Erythroblast (primary cell): Measurements from ENCODE around the gene COMTD1.
A peak's percentile ranks its signal among the peaks of the same experiment; 100 is the strongest.
"Not testable (repeated sequence)": the region's sequence is repeated elsewhere in the genome, so short reads cannot be mapped to it uniquely, and the experiment has no call there.

Experiments used
- DNase-seq, 2 experiments: peaks; one replicate each; lab custom pipeline; 2025; lab: John Stamatoyannopoulos, UW
- GATA1 ChIP-seq: IDR thresholded peaks from 2 replicates; pipeline ENCODE4 v1.6.1; 2011; ENCODE audit warnings: low read depth, mild to moderate bottlenecking, control low read depth, low read length, moderate library complexity
- POLR2A ChIP-seq: IDR thresholded peaks from 2 replicates; pipeline ENCODE4 v1.6.1; 2011; ENCODE audit warnings: mild to moderate bottlenecking, low read length

COMTD1 gene

DNA sequence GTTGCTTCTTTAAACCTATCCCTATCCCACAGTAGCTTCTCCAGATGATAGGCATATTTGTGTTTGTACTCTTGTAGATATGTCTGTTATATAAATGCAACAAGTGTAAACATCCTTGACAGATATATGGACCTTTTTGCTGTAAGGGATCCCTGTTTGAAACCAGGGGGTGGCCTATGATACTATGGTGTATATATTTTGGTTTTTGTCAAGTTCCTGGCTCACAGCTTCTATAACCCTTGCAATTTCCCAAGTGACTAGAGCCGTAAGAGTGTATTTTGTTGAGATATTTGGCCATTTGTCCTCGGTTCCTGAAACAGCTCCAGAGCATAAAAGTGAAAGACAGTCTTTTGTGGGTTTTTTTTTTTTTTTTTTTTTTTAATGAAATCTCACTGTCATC is 9.7 kb downstream of the COMTD1 start:
- no peak for DNase-seq
- TF ChIP-seq POLR2A, result no peak
- no peak for TF ChIP-seq GATA1

DNA sequence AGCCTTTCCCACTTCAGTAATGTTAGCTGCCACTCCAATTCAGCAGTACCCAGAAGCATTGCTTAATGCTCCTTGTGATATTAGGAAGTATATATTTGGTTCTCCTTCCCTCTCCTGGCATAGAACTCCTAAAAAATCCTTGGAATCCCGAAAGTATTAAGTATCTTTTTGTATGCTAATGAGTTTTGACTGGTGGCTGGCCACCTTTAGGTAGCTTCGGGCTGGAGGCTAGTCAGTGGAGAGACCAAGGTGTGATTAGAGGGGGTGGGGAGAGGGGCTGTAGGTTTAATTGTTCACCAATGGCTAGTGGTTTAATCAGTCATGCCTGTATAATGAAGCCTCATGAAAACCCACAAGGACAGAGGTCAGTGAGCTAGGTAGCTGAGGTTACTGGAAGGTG is 12.2 kb downstream of the COMTD1 start:
- DNase-seq, result no peak
- TF ChIP-seq POLR2A (no peak), GATA1 (no peak)

DNA sequence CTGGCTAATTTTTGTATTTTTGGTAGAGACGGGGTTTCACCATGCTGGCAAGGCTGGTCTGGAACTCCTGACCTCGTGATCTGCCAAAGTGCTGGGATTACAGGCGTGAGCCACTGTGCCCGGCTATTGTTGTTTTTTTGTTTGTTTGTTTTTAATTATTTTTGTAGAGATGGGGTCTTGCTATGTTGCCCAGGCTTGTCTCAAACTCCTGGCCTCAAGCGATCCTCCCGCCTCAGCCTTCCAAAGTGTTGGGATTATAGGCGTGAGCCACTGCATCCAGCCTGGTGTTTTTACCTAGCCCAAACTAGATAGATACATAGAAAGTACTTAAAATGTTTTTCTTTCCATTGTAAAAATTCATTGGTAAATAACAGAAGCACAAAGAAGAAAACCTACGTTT is 14.3 kb downstream of the COMTD1 start:
- DNase-seq, result not testable (repeated sequence)

DNA sequence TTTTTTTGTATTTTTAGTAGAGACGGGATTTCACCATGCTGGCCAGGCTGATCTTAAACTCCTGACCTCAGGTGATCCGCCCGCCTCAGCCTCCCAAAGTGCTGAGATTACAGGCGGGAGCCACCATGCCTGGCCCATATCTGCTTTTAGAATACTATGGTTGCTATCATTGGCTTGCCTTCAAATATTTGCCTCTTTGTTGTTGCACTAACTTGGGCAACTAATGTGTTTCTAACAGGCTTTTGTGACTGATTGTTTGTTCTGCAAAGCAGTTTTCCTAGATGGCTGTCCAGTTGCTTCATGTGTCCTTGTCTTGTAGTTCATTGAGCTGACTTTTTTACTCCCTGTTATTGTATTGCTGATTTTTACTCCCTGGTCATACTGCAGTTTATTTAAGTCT is 15.5 kb downstream of the COMTD1 start:
- DNase-seq, result no peak
- TF ChIP-seq POLR2A (no peak), GATA1 (no peak)

DNA sequence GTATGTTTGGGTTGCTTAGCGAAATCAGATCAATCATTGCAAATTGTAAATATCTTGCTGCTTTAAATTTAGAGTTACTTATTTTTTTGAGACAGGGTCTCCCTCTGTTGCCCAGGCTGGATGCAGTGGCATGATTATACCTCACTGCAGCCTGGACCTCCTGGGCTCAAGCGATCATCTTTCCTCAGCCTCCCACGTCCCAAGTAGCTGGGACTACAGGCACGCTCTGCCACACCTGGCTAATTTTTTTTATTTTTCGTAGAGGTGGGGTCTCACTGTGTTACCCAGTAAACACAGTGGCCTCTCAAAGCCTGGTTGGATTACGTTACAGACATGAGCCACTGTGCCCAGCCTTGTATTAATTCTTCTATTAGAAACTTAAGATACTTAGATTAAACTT is 23.4 kb downstream of the COMTD1 start:
- TF ChIP-seq POLR2A, result no peak
- no peak for TF ChIP-seq GATA1
- no peak for DNase-seq

DNA sequence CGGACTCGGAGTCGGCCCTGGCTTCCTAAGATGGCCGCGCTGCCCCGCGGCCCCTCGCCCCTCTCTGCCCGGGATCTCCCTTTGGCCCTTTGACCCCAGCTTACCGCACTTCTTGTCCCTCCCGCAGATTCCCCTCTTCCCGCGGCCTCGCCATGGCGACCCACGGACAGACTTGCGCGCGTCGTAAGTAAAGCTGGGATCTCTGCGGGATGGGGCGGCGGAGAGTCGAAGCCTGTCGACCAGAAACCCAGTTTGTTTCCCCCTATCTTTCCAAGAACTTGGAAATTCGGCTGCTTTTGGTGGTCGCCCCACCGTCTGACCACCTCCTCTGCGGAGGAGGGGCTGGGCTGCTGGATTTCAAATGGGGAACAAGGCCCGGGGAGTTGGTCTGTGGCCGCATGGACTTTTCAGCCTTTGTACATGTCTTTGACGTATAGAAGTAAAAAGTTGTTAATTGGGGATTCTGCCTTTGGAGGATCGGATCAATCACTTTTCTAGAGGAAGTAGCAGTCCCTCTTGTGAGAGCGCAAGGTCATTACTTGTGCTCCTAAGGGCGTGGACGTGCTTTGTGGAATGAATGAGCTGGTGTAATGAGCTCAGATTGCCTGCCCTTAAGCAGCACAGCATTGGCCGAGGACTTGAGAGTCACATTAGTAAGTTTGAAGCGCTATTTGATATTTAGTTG is 24.6 kb downstream of the COMTD1 start:
- TF ChIP-seq GATA1, result no peak
- peak; percentile 19 for TF ChIP-seq POLR2A
- DNase-seq, result peak; percentile 78

DNA sequence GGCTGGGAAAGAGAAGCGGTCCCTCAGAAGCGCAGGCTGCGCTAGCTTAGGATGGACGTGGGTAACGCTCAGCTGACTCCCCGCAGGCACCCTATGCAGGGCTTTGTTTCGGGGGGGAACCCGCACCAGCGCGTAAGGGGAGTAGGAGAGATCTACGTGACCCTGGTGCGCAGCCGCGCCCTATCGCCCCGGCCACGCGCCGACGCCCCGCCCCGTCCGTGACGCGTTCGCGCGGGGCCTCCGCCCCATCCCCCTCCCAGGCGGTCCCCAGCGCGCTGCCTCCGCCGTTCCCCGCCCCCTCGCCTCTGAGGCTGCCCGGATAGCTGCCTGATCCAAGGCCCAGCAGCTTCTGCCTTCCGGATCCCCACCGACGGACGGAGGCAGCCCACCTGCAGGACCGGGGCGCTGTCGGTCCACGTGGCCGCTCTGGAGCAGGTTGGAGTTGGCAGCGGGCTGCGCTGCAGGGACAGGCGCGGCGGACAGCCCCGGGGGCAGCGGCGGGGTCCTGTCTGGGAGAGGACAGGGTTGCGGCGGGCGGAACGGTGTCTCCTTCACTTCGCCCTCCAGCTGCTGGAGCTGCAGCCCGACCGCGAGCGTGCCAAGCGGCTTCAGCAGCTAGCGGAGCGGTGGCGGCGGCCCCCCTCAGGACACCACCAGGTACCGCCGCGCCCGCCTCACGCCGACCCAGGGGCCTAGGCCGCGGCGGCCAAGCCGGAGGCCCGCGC is 25.3 kb downstream of the COMTD1 start, which contains the start of gene VDAC2:
TSS of gene VDAC2 (plus strand) at position 515 of the 725 bp plus-strand sequence. CDS start 363 bp downstream, outside the sequence.
- TF ChIP-seq GATA1 (no peak), POLR2A (peak; percentile 87)
- peak; percentile 95 to 98 for DNase-seq

DNA sequence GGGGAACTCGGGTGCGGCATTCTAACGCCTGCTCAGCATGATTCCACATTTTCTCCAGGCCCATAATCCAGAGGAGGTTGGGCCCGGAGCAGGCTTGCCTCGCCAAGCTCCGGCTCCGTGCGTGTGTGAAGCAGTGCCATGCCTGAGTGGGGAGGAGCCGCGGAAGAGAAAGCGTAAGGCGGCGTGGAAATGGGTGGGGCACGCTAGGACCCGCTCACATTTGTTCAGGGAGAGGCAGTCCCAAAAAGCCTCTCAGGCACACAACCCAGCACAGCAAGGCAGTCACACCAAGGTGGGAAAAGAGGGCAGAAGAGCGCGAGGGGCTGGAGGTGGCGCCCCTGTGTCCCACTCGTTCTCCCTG is 25.9 kb downstream of the COMTD1 start:
- no peak for TF ChIP-seq GATA1
- TF ChIP-seq POLR2A, result no peak
- peak; percentile 81 to 90 for DNase-seq

DNA sequence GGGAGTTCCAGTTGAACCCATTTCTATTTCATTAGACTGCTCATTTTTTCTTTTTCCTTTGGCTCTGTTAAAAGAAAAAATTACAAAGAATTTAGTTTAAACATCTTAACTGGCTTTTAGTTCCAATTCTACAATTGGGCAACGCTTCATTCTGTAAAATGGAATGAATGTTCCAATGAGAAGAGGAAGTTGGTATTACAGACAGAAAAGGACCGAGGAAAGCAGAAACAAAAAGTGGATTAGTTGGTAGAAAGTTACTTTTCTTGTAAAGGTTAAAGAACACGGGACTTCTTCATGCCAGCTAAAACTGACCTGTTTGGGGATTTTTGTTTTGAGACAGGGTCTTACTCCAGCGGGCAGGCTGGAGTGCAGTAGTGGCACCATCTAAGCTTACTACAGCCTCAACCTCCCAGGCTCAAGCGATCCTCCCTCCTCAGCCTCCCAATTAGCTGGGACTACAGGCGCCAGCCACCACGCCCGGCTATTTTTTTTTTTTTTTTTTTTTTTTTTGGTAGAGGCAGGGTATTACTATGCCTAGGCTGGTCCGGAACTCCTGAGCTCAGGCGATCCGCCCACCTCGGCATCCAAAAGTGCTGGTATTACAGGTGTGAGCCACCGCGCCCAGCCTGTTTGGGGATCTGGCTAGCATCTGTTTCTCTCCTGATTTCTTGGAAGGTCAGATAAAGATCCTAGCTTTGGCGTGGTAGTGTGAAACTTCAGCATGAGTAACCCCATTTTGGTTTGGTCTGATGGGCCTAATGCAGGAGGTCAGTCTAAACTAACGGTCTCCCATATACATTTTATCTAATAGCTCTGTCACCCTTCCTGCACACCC is 26.5 kb downstream of the COMTD1 start:
- no peak for DNase-seq

DNA sequence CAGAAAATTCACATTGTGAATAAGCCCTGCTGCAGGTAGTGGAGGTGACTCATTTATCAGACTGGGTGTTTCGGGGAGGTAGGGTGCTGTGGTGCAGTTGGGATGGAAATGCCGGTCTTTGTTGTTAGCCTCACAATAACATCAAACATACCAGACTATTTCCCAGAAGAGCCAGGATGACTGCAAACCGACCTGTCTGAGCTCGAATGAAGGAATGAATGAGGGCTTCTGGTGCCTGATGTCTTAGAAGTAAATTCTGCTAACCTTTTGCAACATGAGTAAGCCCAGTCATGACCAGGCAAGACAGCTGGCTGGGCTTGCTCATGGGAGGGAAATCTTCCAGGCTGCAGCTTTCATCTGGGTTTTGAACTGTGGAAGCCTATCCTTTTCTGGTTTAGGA is 27.6 kb downstream of the COMTD1 start:
- DNase-seq, result peak; percentile 23 to 58
- TF ChIP-seq GATA1, result no peak
- TF ChIP-seq POLR2A, result no peak

More for the DNA sequence above, 26.5 kb downstream of the COMTD1 start:
- TF ChIP-seq POLR2A (no peak), GATA1 (no peak)

DNA sequence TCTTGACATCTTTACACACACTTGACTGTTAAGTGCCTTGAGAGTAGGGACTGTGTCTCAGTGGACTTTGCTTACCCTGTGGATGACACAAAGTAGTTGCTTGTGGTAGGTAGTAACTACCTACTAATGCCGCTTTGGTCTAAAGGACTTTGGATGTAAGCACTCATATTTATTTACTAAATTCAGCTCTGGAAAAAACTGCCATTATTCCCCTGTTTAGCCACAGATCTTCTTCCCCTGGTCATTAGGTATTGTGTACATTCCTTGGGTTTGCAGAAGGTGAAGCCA is 28.0 kb downstream of the COMTD1 start:
- TF ChIP-seq POLR2A, result no peak
- no peak for TF ChIP-seq GATA1
- DNase-seq, result no peak

DNA sequence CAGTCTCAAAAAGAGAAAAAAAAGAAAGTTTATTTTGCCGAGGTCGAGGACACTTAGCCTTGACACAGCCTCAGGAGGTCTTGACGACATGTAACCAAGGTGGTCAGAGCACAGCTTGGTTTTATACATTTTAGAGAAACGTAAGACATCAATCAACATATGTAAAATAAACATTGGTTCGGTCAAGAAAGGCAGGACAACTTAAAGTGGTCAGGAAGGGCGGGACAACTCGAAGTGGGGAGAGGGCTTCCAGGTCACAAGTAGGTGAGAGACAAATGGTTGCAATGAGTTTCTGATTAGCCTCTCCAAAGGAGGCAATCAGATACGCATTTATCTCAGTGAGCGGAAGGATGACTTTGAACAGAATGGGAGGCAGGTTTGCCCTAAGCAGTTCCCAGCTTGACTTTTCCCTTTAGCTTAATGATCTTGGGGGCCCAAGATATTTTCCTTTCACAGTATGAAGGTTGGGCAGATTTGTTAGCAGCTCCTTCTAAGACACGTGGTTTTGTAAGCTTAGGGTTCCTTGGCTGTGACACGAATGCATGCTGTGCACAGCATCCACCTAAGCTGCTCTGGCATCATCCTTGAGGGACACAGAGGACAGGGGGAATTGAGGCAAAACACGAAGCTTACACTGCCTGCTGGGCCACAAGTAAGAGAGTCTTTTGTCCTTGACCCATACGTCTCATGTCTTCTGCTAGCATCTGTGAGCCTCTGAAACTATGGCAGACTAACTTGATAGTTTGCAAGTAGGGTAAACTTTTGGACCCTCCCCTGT is 28.5 kb downstream of the COMTD1 start:
- TF ChIP-seq POLR2A (no peak), GATA1 (no peak)
- no peak for DNase-seq

DNA sequence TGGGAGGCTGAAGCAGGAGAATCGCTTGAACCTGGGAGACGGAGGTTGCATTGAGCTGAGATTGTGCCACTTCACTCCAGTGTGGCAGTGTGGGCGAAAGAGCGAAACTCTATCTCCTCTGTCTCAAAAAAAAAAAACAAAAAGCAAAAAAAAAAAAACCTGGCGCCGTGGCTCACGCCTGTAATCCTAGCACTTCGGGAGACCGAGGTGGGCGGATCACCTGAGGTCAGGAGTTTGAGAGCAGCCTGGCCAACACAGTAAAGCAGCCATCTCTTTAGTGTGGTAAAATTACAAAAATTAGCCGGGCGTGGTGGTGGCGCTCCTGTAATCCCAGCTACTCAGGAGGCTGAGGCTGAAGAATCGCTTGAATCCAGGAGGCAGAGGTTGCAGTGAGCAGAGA is 29.1 kb downstream of the COMTD1 start:
- DNase-seq, result not testable (repeated sequence)
